Activated T-helper 1 cell treated with anti-CD3 and anti-CD28 coated beads, Interleukin-2, amount 50 U/mL, for 16 hours (primary cell): ENCODE results near the gene RGS11.
"Not testable (repeated sequence)": the region's sequence is repeated elsewhere in the genome, so short reads cannot be mapped to it uniquely, and the experiment has no call there.

Experiments used
- DNase-seq, 2 donors: peaks; one replicate each; pipeline ENCODE4 v3.0.0-alpha.2; 2020; ENCODE audit warnings: low read depth in 1 of 2, low spot score in 1 of 2

Gene RGS11

GRCh38 chr16:234468-235305 is 41.1 kb downstream of the RGS11 start, which contains the start of gene FAM234A:
TSS of gene FAM234A (plus strand) at chr16:234821. CDS start at chr16:254414, 19,593 bp downstream.
- peak; percentile 86 to 93 for DNase-seq

- no peak for DNase-seq
Observed at GRCh38 chr16:230949-231348, 44.8 kb downstream of the RGS11 start.

- not testable (repeated sequence) for DNase-seq
Observed at GRCh38 chr16:230351-230750, 45.4 kb downstream of the RGS11 start.

- no peak for DNase-seq
Observed at GRCh38 chr16:229731-230281, 45.9 kb downstream of the RGS11 start.

GRCh38 chr16:228852-229730 is 46.7 kb downstream of the RGS11 start, which contains the start of gene LUC7L:
TSS of gene LUC7L (minus strand) at chr16:229449. CDS start at chr16:229339, 110 bp downstream.
- DNase-seq, result peak; percentile 68 to 76

- DNase-seq, result no peak
Observed at GRCh38 chr16:228151-228851, 47.4 kb downstream of the RGS11 start.

- no peak for DNase-seq
Observed at GRCh38 chr16:220021-220420, 55.7 kb downstream of the RGS11 start.
